HG02588 (cell line): ENCODE results near the gene HOOK2.
A peak's percentile ranks its signal among the peaks of the same experiment; 100 is the strongest.
"Not testable (repeated sequence)": the region's sequence is repeated elsewhere in the genome, so short reads cannot be mapped to it uniquely, and the experiment has no call there.

Experiments used
- ATAC-seq: cut with Tn5 transposase; IDR thresholded peaks from one replicate; pipeline ENCODE4 v1.9.1; 2021; ENCODE audit warnings: mild to moderate bottlenecking, moderate library complexity; ENCODE audit not compliant: unreplicated experiment

The HOOK2 gene

GRCh38 chr19:12722566-12723380 is 52.6 kb downstream of the HOOK2 start:
- ATAC-seq: peak; percentile 71

GRCh38 chr19:12721656-12722565 is 53.4 kb downstream of the HOOK2 start:
- peak; percentile 30 for ATAC-seq

GRCh38 chr19:12720851-12721655 is 54.3 kb downstream of the HOOK2 start:
- no peak for ATAC-seq

- no peak for ATAC-seq
These were observed 55.1 kb downstream of the HOOK2 start for GRCh38 chr19:12720296-12720695.

- ATAC-seq: no peak
These were observed 59.4 kb downstream of the HOOK2 start for GRCh38 chr19:12715929-12716328.

GRCh38 chr19:12715102-12715501 is 60.2 kb downstream of the HOOK2 start:
- no peak for ATAC-seq

- ATAC-seq: not testable (repeated sequence)
These were observed 62.0 kb downstream of the HOOK2 start for GRCh38 chr19:12713304-12713703.
